ENCODE measurements around the gene ANKUB1. TPM values are rescaled to one million over a fixed set of nuclear protein-coding genes. Genes with fewer than 3 reads are reported as not detected.
"Not testable (repeated sequence)": the region's sequence is repeated elsewhere in the genome, so short reads cannot be mapped to it uniquely, and the experiment has no call there.

ANKUB1 gene
- total RNA-seq, result not detected

- no peak for DNase-seq (ENCODE audit: low read depth in 2 of 3, low spot score in 2 of 3)
Observed at GRCh38 chr3:149792452-149793270, at the start of gene ANKUB1. TSS of gene ANKUB1 (minus strand) at chr3:149792554. CDS start at chr3:149792366, 188 bp downstream.

GRCh38 chr3:149839896-149840295 is 47.5 kb upstream of the ANKUB1 start:
- DNase-seq (ENCODE audit: low read depth in 2 of 3, low spot score in 2 of 3), result no peak

GRCh38 chr3:149839469-149839868 is 47.1 kb upstream of the ANKUB1 start:
- DNase-seq (ENCODE audit: low read depth in 2 of 3, low spot score in 2 of 3), result not testable (repeated sequence)

GRCh38 chr3:149838491-149838890 is 46.1 kb upstream of the ANKUB1 start:
- not testable (repeated sequence) for DNase-seq (ENCODE audit: low read depth in 2 of 3, low spot score in 2 of 3)

GRCh38 chr3:149833241-149833640 is 40.9 kb upstream of the ANKUB1 start:
- peak in 1 of 3 donors; percentile 21 for DNase-seq (ENCODE audit: low read depth in 2 of 3, low spot score in 2 of 3)

- no peak for DNase-seq (ENCODE audit: low read depth in 2 of 3, low spot score in 2 of 3)
Observed at GRCh38 chr3:149832086-149832485, 39.7 kb upstream of the ANKUB1 start.

GRCh38 chr3:149831321-149831720 is 39.0 kb upstream of the ANKUB1 start:
- no peak for DNase-seq (ENCODE audit: low read depth in 2 of 3, low spot score in 2 of 3)

- no peak for DNase-seq (ENCODE audit: low read depth in 2 of 3, low spot score in 2 of 3)
Observed at GRCh38 chr3:149830902-149831301, 38.5 kb upstream of the ANKUB1 start.

- DNase-seq (ENCODE audit: low read depth in 2 of 3, low spot score in 2 of 3), result not testable (repeated sequence)
Observed at GRCh38 chr3:149829631-149830030, 37.3 kb upstream of the ANKUB1 start.

- no peak for DNase-seq (ENCODE audit: low read depth in 2 of 3, low spot score in 2 of 3)
Observed at GRCh38 chr3:149828390-149828789, 36.0 kb upstream of the ANKUB1 start.

- DNase-seq (ENCODE audit: low read depth in 2 of 3, low spot score in 2 of 3), result no peak
Observed at GRCh38 chr3:149826636-149827035, 34.3 kb upstream of the ANKUB1 start.

- DNase-seq (ENCODE audit: low read depth in 2 of 3, low spot score in 2 of 3), result no peak
Observed at GRCh38 chr3:149820183-149820582, 27.8 kb upstream of the ANKUB1 start.

GRCh38 chr3:149819432-149819831 is 27.1 kb upstream of the ANKUB1 start:
- no peak for DNase-seq (ENCODE audit: low read depth in 2 of 3, low spot score in 2 of 3)

GRCh38 chr3:149816986-149817385 is 24.6 kb upstream of the ANKUB1 start:
- DNase-seq (ENCODE audit: low read depth in 2 of 3, low spot score in 2 of 3), result no peak

GRCh38 chr3:149816311-149816710 is 24.0 kb upstream of the ANKUB1 start:
- no peak for DNase-seq (ENCODE audit: low read depth in 2 of 3, low spot score in 2 of 3)

GRCh38 chr3:149815728-149816127 is 23.4 kb upstream of the ANKUB1 start:
- no peak for DNase-seq (ENCODE audit: low read depth in 2 of 3, low spot score in 2 of 3)

GRCh38 chr3:149815321-149815720 is 23.0 kb upstream of the ANKUB1 start:
- no peak for DNase-seq (ENCODE audit: low read depth in 2 of 3, low spot score in 2 of 3)

- peak in 2 of 3 donors; percentile 31 to 37 for DNase-seq (ENCODE audit: low read depth in 2 of 3, low spot score in 2 of 3)
Observed at GRCh38 chr3:149813367-149814281, 21.3 kb upstream of the ANKUB1 start.

GRCh38 chr3:149812606-149813366 is 20.4 kb upstream of the ANKUB1 start, which contains the start of gene RNF13:
TSS of gene RNF13 (plus strand) at chr3:149813215. CDS start at chr3:149846027, 32,812 bp downstream.
- DNase-seq (ENCODE audit: low read depth in 2 of 3, low spot score in 2 of 3), result peak; percentile 74 to 95 (median 93)

- DNase-seq (ENCODE audit: low read depth in 2 of 3, low spot score in 2 of 3), result no peak
Observed at GRCh38 chr3:149812165-149812605, 19.8 kb upstream of the ANKUB1 start.

Measured in hematopoietic multipotent progenitor cell (in vitro differentiated cells).